Activated CD4-positive, CD25-positive, alpha-beta regulatory T cell treated with anti-CD3 and anti-CD28 coated beads, Interleukin-2, amount 50 U/mL, for 72 hours (primary cell): Measurements from ENCODE around the gene SAMD7.

ENCODE experiments used
- DNase-seq: peaks from one replicate; pipeline ENCODE4 v3.0.0; 2021

SAMD7 gene

GRCh38 chr3:169914321-169914720 is 2.9 kb downstream of the SAMD7 start:
- DNase-seq, result no peak

- DNase-seq, result no peak
Measured at GRCh38 chr3:169923189-169923588, 11.8 kb downstream of the SAMD7 start.

- no peak for DNase-seq
Measured at GRCh38 chr3:169923831-169924230, 12.5 kb downstream of the SAMD7 start.

GRCh38 chr3:169929830-169930519 is 18.6 kb downstream of the SAMD7 start:
- no peak for DNase-seq

GRCh38 chr3:169930843-169931242 is 19.5 kb downstream of the SAMD7 start:
- DNase-seq, result no peak

- DNase-seq, result no peak
Measured at GRCh38 chr3:169931747-169932520, 20.6 kb downstream of the SAMD7 start.

- no peak for DNase-seq
Measured at GRCh38 chr3:169939320-169939719, 27.9 kb downstream of the SAMD7 start.

GRCh38 chr3:169939751-169940150 is 28.4 kb downstream of the SAMD7 start:
- no peak for DNase-seq

- DNase-seq, result no peak
Measured at GRCh38 chr3:169940470-169941181, 29.3 kb downstream of the SAMD7 start.

GRCh38 chr3:169945313-169945712 is 33.9 kb downstream of the SAMD7 start:
- DNase-seq, result no peak

GRCh38 chr3:169946336-169946735 is 35.0 kb downstream of the SAMD7 start:
- no peak for DNase-seq

GRCh38 chr3:169948559-169949448 is 37.4 kb downstream of the SAMD7 start:
- no peak for DNase-seq

- no peak for DNase-seq
Measured at GRCh38 chr3:169952045-169952444, 40.7 kb downstream of the SAMD7 start.

GRCh38 chr3:169953462-169954141 is 42.2 kb downstream of the SAMD7 start:
- DNase-seq, result no peak

- DNase-seq, result no peak
Measured at GRCh38 chr3:169954142-169954756, 42.9 kb downstream of the SAMD7 start.

- no peak for DNase-seq
Measured at GRCh38 chr3:169955406-169955805, 44.0 kb downstream of the SAMD7 start.

GRCh38 chr3:169964176-169964575 is 52.8 kb downstream of the SAMD7 start:
- DNase-seq, result no peak

GRCh38 chr3:169965562-169966427 is 54.4 kb downstream of the SAMD7 start:
- no peak for DNase-seq

- peak; percentile 93 for DNase-seq
Measured at GRCh38 chr3:169966428-169966950, 55.1 kb downstream of the SAMD7 start, which contains the start of gene SEC62. Gene SEC62, plus strand, starts transcription at chr3:169966807. Its CDS starts 16 bp downstream, at chr3:169966823.
